Endothelial cell of umbilical vein (primary cell): ENCODE results near the gene ITGA1. TPM values are rescaled to one million over a fixed set of nuclear protein-coding genes. Genes with fewer than 3 reads are reported as not detected.

Source experiments
- BruUV-seq: library from RNA; stranded (reverse); fragments of 400-500 nt; replicated peaks from 2 replicates; lab custom pipeline; 2021; lab: Mats Ljungman, UMichigan
- CTCF ChIA-PET: fragments of 300-600, 350-600 bp; sonication (Branson Sonifier 250); formaldehyde crosslinking; loops from one replicate; lab custom pipeline; 2021; ENCODE audit warnings: antibody characterized with exemption, inconsistent platforms; lab: Charles Lee
- POLR2A ChIA-PET: fragments of 300-600, 350-600 bp; sonication (Branson Sonifier 250); formaldehyde crosslinking; loops from one replicate; lab custom pipeline; 2021; ENCODE audit warnings: antibody characterized with exemption, inconsistent platforms; lab: Charles Lee
- DNase-seq: peaks from one replicate; pipeline ENCODE4 v3.0.0-alpha.2; 2011; ENCODE audit warnings: low read depth, low spot score
- FAIRE-seq: peaks from 2 replicates; lab custom pipeline; 2011; peaks lifted over from hg19 to GRCh38; lab: Jason Lieb, UNC
- H2AFZ ChIP-seq: 2 replicates; pipeline ENCODE4 v1.6.0; 2012; ENCODE audit warnings: low read depth, low read length, control low read depth, inconsistent platforms
- H3K27ac ChIP-seq: 2 replicates; pipeline ENCODE4 v1.5.1; 2011; ENCODE audit warnings: low read depth, mild to moderate bottlenecking, control low read depth, low read length, moderate library complexity; ENCODE audit not compliant: insufficient read depth
- H3K27me3 ChIP-seq, 2 experiments: 2 replicates each; pipeline versions ENCODE4 v1.6.0 to v1.6.1; 2011; ENCODE audit warnings: low read length in 2 of 2, mixed read lengths in 1 of 2; ENCODE audit not compliant: control insufficient read depth in 2 of 2, insufficient read depth in 2 of 2
- H3K36me3 ChIP-seq, 2 experiments: 2 replicates in 1 of 2; 3 replicates in 1 of 2; pipeline ENCODE4 v1.5.1; 2011; ENCODE audit warnings: low read length in 2 of 2, mild to moderate bottlenecking in 1 of 2, moderate library complexity in 1 of 2; ENCODE audit not compliant: control insufficient read depth in 2 of 2, insufficient read depth in 2 of 2; ENCODE audit errors: extremely low read depth in 1 of 2
- H3K4me1 ChIP-seq: 3 replicates; pipeline ENCODE4 v1.5.1; 2011; ENCODE audit warnings: mild to moderate bottlenecking, low read length; ENCODE audit not compliant: control insufficient read depth, insufficient read depth; ENCODE audit errors: extremely low read depth
- H3K4me2 ChIP-seq: 2 replicates; pipeline ENCODE4 v1.6.1; 2011; ENCODE audit warnings: low read length, control low read depth, mixed read lengths; ENCODE audit not compliant: insufficient read depth
- H3K4me3 ChIP-seq, 3 experiments: fragments of 200-600 bp in 1 of 3; sonication (generic), shearing (Covaris generic) in 1 of 3; replicated peaks in 1 of 3; 2 replicates each; pipeline ENCODE4 v1.5.1; 2011 to 2016; ENCODE audit warnings: control low read depth in 3 of 3, low read length in 3 of 3, mild to moderate bottlenecking in 2 of 3, inconsistent platforms in 1 of 3, low read depth in 1 of 3, moderate library complexity in 1 of 3; ENCODE audit not compliant: insufficient read depth in 1 of 3
- H3K79me2 ChIP-seq: 2 replicates; pipeline ENCODE4 v1.6.0; 2012; ENCODE audit warnings: low read length, inconsistent platforms; ENCODE audit not compliant: control insufficient read depth, insufficient read depth
- H3K9ac ChIP-seq: replicated peaks from 2 replicates; pipeline ENCODE3; 2011; ENCODE audit warnings: low read length, control low read depth; ENCODE audit not compliant: insufficient read depth; ENCODE audit errors: extremely low read depth
- H3K9me1 ChIP-seq: replicated peaks from 3 replicates; pipeline ENCODE4 v1.6.0; 2011; ENCODE audit warnings: mild to moderate bottlenecking, low read length; ENCODE audit not compliant: control insufficient read depth, insufficient read depth; ENCODE audit errors: extremely low read depth
- H3K9me3 ChIP-seq: replicated peaks from 2 replicates; pipeline ENCODE4 v1.5.1; 2012; ENCODE audit warnings: low read length, inconsistent platforms; ENCODE audit not compliant: control insufficient read depth, insufficient read depth
- H4K20me1 ChIP-seq: replicated peaks from 2 replicates; pipeline ENCODE3; 2011; ENCODE audit warnings: mild to moderate bottlenecking, low read length; ENCODE audit not compliant: control insufficient read depth, insufficient read depth; ENCODE audit errors: extremely low read depth
- CTCF ChIP-seq, 2 donors: IDR thresholded peaks; 1 replicate in 1 of 2; 2 replicates in 1 of 2; pipeline ENCODE4 v1.5.1; 2011; ENCODE audit warnings: low read length in 2 of 2, mild to moderate bottlenecking in 2 of 2, moderate library complexity in 2 of 2, control low read depth in 1 of 2, inconsistent platforms in 1 of 2, low read depth in 1 of 2; ENCODE audit not compliant: insufficient read depth in 1 of 2; ENCODE audit errors: extremely low read depth in 1 of 2
- EZH2 ChIP-seq: IDR thresholded peaks from 2 replicates; pipeline ENCODE4 v1.6.1; 2012; ENCODE audit warnings: borderline replicate concordance, low read depth, mild to moderate bottlenecking, moderate library complexity, low read length, inconsistent platforms; ENCODE audit not compliant: severe bottlenecking
- GATA2 ChIP-seq: IDR thresholded peaks from 2 replicates; pipeline ENCODE4 v1.7.0; 2011; ENCODE audit warnings: low read depth, mild to moderate bottlenecking, moderate library complexity, mixed read lengths, low read length; ENCODE audit not compliant: insufficient read length, insufficient read depth
- MAX ChIP-seq: IDR thresholded peaks from 2 replicates; pipeline ENCODE4 v1.6.1; 2011; ENCODE audit not compliant: insufficient read depth, insufficient read length
- MYC ChIP-seq: IDR thresholded peaks from one replicate; pipeline ENCODE4 v1.6.1; 2011; ENCODE audit warnings: mild to moderate bottlenecking, low read depth, low read length
- POLR2A ChIP-seq: IDR thresholded peaks from 2 replicates; pipeline ENCODE4 v1.6.1; 2012; ENCODE audit warnings: low read depth, mild to moderate bottlenecking, control low read depth, low read length
- POLR2AphosphoS5 ChIP-seq: IDR thresholded peaks from 2 replicates; pipeline ENCODE4 v1.6.1; 2012; ENCODE audit warnings: low read depth, mild to moderate bottlenecking, control low read depth, low read length, moderate library complexity; ENCODE audit not compliant: insufficient read depth
- dilution Hi-C: fragments of 300-500 bp; cut with MboI; formaldehyde crosslinking; loops from one replicate; pipeline ENCODE4 v1.15.0; 2019; ENCODE audit warnings: low sequenced_read_pairs; ENCODE audit not compliant: extremely low pct_ligation_motif_present
- intact Hi-C: fragments of 100-400 bp; cut with micrococcal nuclease; formaldehyde crosslinking; loops from one replicate; pipeline ENCODE4 v1.10.0; 2022
- polyA plus RNA-seq, 4 experiments: library from polyadenylated mRNA; depleted of rRNA in 3 of 4; stranded (reverse) in 3 of 4; unstranded in 1 of 4; fragments of >200 nt; gene quantifications; 2 replicates each; pipeline versions ENCODE4 v1.2.1 to v1.2.3, GENCODE V29; 2011 to 2012; ENCODE audit warnings: missing spikeins in 1 of 4
- total RNA-seq: library from RNA; stranded (reverse); gene quantifications from 2 replicates; pipeline ENCODE4 v1.2.3, GENCODE V29; 2021

The ITGA1 gene
- total and polyA plus RNA-seq, 2 donors (not counting 3 experiments of a cell fraction or from before 2014, with no cell fraction given) = 0.65 to 1.9 TPM

- DNase-seq (peak; percentile 17), FAIRE-seq (no peak)
- no peak for TF ChIP-seq POLR2AphosphoS5
- no peak for TF ChIP-seq MAX
- no peak for TF ChIP-seq MYC
- TF ChIP-seq GATA2 = no peak
- no peak for TF ChIP-seq EZH2
- no peak for TF ChIP-seq CTCF (IDR thresholded peaks at IDR 0.05; ENCODE audit: extremely low read depth in 1 of 2, insufficient read depth in 1 of 2, low read depth in 1 of 2, low read length in 2 of 2)
- no peak for TF ChIP-seq POLR2A
- Histone ChIP-seq H3K27me3 (no peaks in the 10 kb centered on the region), H4K20me1 (no peaks in the 10 kb centered on the region), H3K36me3 (no peaks in the 10 kb centered on the region), H3K4me3 (no peak overlapping the region), H3K9me1 (no peaks in the 10 kb centered on the region), H3K79me2 (no peaks in the 10 kb centered on the region), H3K9me3 (no peaks in the 10 kb centered on the region), H2AFZ (no peak overlapping the region), H3K4me2 (no peak overlapping the region), H3K27ac (no peak overlapping the region), H3K4me1 (peaks cover 33% of the 10 kb centered on the region), H3K9ac (no peak overlapping the region)
- intact Hi-C loops (no loop called here), dilution Hi-C loops (no loop called here)
- no TSS peak for BruUV-seq
- POLR2A ChIA-PET = no interaction called here
- CTCF ChIA-PET = interaction anchor here (1.1 to 3.8 kb wide), 10 partner anchors 77 to 168 kb away, joined by 4 to 148 read pairs (median 30); no protein-coding TSS in a partner anchor
Observed at GRCh38 chr5:52947208-52947607, 159.5 kb downstream of the ITGA1 start.
